ENCODE measurements around the gene SEPTIN5.
"Not testable (repeated sequence)": the region's sequence is repeated elsewhere in the genome, so short reads cannot be mapped to it uniquely, and the experiment has no call there.

Gene SEPTIN5

GRCh38 chr22:19714312-19715187, at the start of gene SEPTIN5:
SEPTIN5 (plus strand) TSS chr22:19714503; CDS start chr22:19714589, 86 bp downstream.
- DNase-seq (ENCODE audit: low read depth), result no peak

GRCh38 chr22:19664951-19665783, 49.1 kb upstream of the SEPTIN5 start:
- no peak for DNase-seq (ENCODE audit: low read depth)

- no peak for DNase-seq (ENCODE audit: low read depth)
Measured at GRCh38 chr22:19665784-19666672, 48.3 kb upstream of the SEPTIN5 start.

- DNase-seq (ENCODE audit: low read depth), result no peak
Measured at GRCh38 chr22:19666673-19667593, 47.4 kb upstream of the SEPTIN5 start.

GRCh38 chr22:19667872-19668740, 46.2 kb upstream of the SEPTIN5 start:
- DNase-seq (ENCODE audit: low read depth), result no peak

- no peak for DNase-seq (ENCODE audit: low read depth)
Measured at GRCh38 chr22:19668748-19669147, 45.6 kb upstream of the SEPTIN5 start.

GRCh38 chr22:19669570-19669969, 44.7 kb upstream of the SEPTIN5 start:
- no peak for DNase-seq (ENCODE audit: low read depth)

GRCh38 chr22:19671316-19671715, 43.0 kb upstream of the SEPTIN5 start:
- DNase-seq (ENCODE audit: low read depth), result no peak

GRCh38 chr22:19672054-19672776, 42.1 kb upstream of the SEPTIN5 start:
- DNase-seq (ENCODE audit: low read depth), result no peak

GRCh38 chr22:19673660-19674059, 40.6 kb upstream of the SEPTIN5 start:
- no peak for DNase-seq (ENCODE audit: low read depth)

GRCh38 chr22:19674129-19674928, 40.0 kb upstream of the SEPTIN5 start:
- DNase-seq (ENCODE audit: low read depth), result no peak

GRCh38 chr22:19674929-19675253, 39.4 kb upstream of the SEPTIN5 start:
- no peak for DNase-seq (ENCODE audit: low read depth)

GRCh38 chr22:19675428-19675827, 38.9 kb upstream of the SEPTIN5 start:
- DNase-seq (ENCODE audit: low read depth), result no peak

GRCh38 chr22:19676437-19676836, 37.9 kb upstream of the SEPTIN5 start:
- DNase-seq (ENCODE audit: low read depth), result not testable (repeated sequence)

GRCh38 chr22:19678949-19679521, 35.3 kb upstream of the SEPTIN5 start:
- DNase-seq (ENCODE audit: low read depth), result no peak

- DNase-seq (ENCODE audit: low read depth), result peak; percentile 7
Measured at GRCh38 chr22:19679522-19680101, 34.7 kb upstream of the SEPTIN5 start.

- DNase-seq (ENCODE audit: low read depth), result no peak
Measured at GRCh38 chr22:19680287-19680881, 33.9 kb upstream of the SEPTIN5 start.
